IPS-11a (cell line): ENCODE results near the gene ALOXE3.
"Not testable (repeated sequence)": the region's sequence is repeated elsewhere in the genome, so short reads cannot be mapped to it uniquely, and the experiment has no call there.

Experiments
- H3K4me3 ChIP-seq: one replicate; pipeline ENCODE4 v1.5.1; 2013; ENCODE audit warnings: low read depth, low read length, control low read depth

ALOXE3 gene

GRCh38 chr17:8122924-8123694 lies 4.8 kb upstream of the ALOXE3 start:
- peak overlapping the region; percentile 58 for H3K4me3 ChIP-seq

DNA sequence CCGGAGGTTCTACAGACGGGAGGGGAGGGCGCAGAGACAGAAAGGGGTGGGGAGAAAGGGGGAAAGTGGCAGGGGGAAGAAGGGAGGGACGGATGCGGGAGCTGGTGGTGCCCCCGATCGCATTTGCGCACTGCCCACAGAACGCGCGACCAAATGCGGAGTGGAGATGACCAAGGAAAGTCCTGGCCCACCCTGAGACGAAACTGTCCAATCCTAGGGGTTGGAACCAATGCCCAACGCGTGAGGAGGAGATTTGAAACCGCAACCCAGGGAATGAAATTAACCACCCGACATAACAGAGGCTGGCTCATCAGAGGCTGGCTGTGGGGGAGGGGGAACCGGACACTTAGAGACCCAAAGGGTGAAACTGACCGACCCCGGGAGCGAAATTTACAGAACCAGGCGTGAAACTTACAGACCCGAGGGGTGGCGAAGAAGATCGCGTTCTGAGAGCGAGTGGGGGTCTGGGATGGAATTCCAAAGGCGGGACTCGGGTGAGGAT lies 4.2 kb upstream of the ALOXE3 start:
- H3K4me3 ChIP-seq, result peak overlapping the region; percentile 58

GRCh38 chr17:8121681-8122421 lies 3.5 kb upstream of the ALOXE3 start:
- H3K4me3 ChIP-seq, result peak overlapping the region; percentile 58

GRCh38 chr17:8121407-8121680 lies 3.0 kb upstream of the ALOXE3 start:
- H3K4me3 ChIP-seq, result peak overlapping the region; percentile 61

DNA sequence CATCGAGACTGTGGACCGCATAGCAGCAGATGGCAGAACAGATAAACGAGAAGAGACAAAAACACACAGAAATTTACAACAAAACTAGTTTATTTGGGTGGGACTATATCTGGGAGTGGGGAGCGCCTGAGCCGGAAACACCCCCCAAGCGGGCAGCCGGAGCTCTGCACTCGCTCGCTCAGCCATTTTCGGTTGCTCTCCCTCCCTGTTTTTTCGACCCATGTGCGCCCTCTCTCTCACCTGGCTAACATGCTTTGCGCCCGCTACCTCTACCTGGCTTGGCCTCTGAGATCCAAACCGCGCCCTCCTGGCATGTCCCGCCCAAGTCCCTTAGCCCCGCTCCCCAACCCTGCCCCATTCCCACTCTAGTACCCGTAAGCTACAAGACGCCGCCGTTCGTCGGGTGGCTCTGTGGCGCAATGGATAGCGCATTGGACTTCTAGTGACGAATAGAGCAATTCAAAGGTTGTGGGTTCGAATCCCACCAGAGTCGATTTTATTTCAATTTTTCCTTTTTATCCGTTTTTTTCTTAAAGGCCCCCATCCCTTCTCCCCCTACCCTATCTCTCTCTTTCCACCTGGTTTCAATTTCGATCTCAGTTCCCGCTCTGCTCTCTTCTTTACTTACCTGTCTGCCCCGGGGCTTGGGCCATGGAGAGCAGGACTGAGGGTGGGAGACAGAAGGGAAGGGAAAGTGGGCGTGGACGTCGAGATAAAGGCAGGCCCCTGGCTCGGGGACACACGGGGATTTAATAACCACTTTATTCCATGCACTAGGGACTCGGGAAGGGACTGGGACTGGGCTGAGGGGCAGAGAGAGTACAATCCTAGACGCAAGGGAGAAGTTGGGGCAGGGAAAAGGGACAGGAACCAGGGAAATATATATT lies 2.4 kb upstream of the ALOXE3 start:
- H3K4me3 ChIP-seq, result peak overlapping the region; percentile 61

DNA sequence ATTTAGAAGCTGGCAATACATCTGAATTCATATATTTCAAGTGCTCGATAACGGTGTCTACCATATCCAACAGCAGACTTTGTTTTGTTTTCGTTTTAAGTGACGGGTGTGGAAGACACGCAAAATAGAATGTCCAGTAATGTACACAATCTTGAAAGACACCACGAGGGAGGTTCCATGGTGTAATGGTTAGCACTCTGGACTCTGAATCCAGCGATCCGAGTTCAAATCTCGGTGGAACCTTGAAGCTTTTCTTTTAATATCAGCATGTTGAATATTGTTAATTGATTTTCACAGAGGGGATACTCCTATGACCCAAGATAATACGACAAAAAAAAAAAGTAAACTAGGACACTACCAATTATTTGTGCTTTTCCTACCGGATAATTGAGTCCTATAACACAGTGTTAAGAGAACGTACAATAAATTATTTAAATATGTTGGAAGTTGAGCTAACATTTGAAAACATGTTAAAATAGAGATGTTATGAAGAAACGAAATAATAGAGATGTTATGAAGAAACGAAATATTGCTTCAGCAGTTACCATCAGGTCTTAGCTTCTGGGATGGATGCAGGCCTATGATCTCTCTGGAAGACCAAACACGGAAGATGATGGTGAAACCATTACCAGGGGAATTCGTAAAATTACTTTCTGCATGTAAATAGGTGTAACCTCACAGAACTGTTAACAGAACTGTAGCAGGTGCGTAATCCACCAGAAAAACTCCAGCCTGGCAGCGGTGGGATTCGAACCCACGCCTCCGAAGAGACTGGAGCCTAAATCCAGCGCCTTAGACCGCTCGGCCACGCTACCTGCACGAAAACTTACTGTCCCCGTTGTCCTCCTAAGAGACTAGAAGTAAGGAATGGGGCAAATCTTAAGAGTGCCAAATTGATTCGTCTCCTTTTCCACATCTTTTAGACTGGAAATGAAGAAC lies 1.5 kb upstream of the ALOXE3 start:
- peak overlapping the region; percentile 79 for H3K4me3 ChIP-seq

GRCh38 chr17:8118769-8119580 lies 661 bp upstream of the ALOXE3 start:
- peak overlapping the region; percentile 79 for H3K4me3 ChIP-seq

- peak overlapping the region; percentile 79 for H3K4me3 ChIP-seq
Measured at GRCh38 chr17:8117367-8117979, 841 bp downstream of the ALOXE3 start.

GRCh38 chr17:8116776-8117175 lies 1.5 kb downstream of the ALOXE3 start:
- no peak overlapping the region for H3K4me3 ChIP-seq

DNA sequence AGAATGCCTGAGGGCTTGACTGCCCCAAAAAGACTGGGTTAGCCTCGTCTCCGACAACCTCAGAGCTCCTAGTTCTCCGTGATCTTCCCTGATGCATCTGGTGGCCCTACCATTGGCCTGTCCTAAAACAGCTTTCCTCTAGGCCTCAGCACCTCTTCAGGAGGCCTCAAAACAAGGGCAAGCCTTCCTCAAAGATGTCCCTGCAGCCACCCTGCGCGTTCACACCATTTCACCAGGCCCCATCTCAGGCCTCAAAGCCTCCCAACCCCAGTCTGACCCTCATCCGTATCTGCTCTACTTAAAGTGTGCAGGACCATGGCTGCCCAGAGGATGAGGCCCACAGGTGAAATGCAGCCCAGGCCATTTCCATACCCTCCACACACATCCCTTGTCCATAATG lies 7.4 kb downstream of the ALOXE3 start:
- H3K4me3 ChIP-seq, result no peak overlapping the region

GRCh38 chr17:8110456-8110804 lies 7.9 kb downstream of the ALOXE3 start:
- no peak overlapping the region for H3K4me3 ChIP-seq

DNA sequence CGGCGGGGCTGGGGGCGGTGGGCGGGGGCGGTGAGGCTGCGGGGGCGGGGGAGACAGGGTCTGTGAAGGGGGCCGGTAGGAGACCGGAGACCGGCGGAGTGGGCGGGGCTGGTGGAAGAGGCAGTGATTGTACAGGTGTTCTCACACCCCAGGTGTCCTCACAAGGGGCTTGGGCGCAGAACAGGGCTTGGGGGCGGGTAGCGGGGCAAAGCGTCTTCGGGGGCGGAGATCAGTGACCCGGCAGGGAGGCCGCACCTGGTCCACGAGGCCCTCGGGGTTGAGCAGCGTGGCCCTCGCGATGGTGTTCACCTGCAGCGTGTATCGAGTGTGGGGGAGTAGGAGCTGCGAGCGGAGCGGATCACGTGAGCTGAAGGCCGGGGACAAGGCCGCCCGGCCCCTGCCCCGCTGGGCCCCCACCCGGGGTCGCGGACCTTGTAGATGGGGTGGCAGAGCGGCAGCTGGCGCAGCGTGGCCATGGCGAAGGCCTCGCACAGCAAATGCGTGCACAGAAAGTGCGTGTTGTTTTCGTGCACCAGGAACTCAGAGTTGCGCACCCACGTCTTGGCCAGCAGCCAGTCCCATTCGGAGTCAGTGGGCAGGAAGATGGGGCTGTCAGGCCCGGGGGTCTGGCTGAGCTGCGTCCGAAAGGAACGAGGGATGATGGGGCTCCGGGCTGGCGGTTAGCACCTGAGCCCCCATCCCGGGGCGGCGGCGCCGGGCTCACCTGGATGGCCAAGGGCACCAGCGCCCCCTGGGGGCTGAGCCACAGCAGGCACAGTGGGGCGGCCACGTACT lies 8.5 kb downstream of the ALOXE3 start:
- H3K4me3 ChIP-seq, result peak overlapping the region; percentile 51

DNA sequence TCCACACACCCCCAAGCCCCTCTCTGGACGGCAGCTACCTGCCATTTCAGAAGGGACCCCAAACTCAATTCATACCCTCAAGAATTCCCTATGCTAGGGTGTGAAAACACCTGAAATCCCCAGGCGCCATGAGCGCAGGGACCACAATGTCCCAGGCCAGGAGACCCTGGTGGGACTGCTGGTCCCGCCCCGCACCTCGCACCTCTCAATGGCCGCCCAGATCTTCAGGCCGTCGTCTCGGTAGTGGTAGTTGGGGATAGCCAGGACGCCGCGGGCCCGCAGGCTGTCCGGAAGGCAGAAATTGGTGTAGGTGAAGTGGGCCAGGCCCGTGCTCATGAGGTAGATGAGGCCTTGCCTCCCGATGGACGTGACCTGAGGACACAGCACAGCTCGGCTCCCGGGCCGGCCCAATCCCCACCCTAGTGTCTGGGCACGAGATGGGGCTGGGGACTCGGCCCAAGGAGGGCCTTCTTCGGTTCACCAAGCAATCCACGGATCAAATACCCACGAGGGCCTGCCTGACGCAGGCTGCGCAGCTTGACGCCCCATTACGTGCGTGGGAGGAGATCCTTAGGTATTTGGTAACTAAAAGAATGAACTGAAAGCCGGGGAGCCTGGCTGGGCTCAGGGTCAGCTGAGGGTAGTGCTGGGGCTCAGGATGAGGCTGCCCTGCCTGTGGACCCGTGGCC lies 9.2 kb downstream of the ALOXE3 start:
- H3K4me3 ChIP-seq, result no peak overlapping the region

GRCh38 chr17:8106980-8107379 lies 11.3 kb downstream of the ALOXE3 start:
- not testable (repeated sequence) for H3K4me3 ChIP-seq

DNA sequence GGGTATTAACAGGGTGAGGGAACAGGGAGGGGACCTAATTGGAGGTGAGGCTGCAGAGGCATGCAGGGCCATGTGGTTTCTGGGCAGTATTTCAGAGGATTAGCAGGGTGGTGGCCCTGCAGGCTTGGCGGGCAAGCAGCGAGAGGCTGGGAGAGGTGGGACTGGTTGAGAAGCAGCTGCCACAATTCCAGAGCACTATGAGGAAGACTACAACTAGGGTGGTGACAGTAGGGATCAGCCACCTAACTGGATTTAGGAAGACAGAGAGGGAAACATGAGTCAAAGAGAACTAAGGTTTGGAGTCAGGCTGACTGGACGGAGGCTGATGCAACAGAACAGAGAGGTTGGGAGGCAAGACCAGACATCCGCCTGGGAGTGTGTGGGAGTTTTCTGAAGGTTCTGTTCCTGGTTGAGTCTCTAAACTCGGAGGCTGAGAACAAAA lies 12.3 kb downstream of the ALOXE3 start:
- H3K4me3 ChIP-seq, result no peak overlapping the region

DNA sequence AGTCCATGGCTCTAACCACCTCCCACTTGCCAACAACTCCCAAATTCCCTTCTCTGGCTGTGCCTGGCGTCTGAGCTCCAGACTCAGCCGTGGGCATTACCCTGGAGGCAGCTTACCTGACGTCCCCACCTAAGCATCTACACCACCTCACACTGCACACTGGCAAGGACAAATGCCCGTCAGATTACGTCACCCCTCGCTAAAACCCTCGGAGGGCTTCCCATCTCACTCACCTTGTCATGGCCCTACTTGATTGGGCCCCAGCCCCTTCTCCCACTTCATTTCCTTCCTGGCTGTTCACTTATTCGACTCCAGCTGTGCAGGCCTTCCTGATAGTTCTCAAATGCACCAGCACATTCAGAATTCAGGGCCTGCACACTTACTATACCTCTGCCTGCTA lies 13.4 kb downstream of the ALOXE3 start:
- no peak overlapping the region for H3K4me3 ChIP-seq

DNA sequence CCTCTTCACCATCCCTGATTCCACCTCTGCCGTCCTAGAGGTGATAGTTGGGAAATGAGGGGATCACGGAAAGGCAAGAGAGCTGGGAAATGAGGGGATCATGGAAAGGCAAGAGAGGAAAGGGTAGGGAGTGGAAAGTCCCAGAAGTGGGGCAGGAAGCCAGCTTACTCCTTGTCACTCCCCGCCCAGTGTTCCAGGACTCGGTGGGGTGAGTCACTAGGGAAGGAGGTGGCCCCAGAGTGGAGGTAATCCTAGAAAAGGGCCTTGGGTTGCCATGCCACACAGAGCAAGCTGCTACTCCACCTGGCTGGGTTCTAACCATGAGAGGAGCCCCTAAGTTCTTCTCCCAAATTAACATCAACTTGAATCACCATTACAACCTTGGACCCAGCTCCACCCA lies 14.8 kb downstream of the ALOXE3 start:
- no peak overlapping the region for H3K4me3 ChIP-seq

DNA sequence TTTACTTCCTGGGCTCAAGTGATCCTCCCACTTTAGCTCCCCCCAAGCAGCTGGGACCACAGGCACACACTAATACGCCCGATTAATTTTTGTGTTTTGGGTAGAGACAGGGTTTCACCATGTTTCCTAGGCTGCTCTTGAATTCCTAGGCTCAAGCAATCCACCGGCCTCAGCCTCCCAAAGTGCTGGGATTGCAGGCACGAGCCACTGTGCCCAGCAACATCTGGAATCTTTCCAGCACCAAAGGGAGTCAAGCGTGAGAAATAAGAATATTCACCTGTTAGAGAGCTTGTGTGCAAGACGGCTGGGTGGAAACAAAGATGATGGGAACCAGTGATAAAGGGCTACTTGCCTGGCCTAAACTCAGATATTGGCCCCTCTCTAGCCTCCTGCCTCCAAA lies 16.6 kb downstream of the ALOXE3 start:
- H3K4me3 ChIP-seq, result no peak overlapping the region
